RPMI8226 (cell line): ENCODE data around the gene TIRAP.
"Not testable (repeated sequence)": the region's sequence is repeated elsewhere in the genome, so short reads cannot be mapped to it uniquely, and the experiment has no call there.

ENCODE experiments used
- DNase-seq: peaks from one replicate; pipeline ENCODE4 v3.0.0-alpha.2; 2015

Gene TIRAP

DNA sequence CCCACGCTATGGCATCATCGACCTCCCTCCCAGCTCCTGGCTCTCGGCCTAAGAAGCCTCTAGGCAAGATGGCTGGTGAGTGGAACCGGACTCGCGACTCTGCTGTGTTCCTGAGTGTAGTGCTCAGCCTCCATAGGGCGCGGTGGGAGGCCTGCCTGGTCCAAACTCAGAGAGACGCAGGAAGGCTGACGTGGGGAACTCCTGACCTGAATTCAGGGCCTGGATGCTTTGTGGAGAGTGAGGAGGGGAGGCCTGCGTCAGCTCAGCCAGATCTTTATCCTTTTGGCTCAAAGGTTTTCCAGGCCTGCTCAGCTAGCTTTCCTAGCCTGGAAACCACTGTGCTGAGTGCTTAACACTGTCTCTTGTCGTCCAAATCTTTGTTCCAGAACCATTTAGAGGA lies 8.0 kb downstream of the TIRAP start:
- no peak for DNase-seq

DNA sequence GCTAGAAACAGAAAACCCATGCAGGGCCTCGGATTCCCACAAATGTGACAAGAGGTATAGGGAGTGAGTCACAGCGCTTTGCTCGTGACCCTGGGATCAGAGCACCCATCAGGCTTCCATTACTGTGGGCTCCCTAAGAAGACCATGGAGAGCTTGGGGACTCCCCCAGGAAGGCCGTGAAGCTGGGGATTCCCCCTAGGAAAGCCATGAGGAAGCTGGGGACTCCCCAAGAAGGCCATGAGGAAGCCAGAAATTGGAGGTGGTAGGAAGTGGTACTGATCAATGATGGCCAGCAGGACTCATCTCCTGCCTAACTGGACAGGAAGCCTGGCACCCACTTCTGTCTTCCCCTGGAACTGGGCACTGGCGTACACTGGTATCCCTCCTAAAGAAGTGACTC lies 10.8 kb downstream of the TIRAP start:
- no peak for DNase-seq

DNA sequence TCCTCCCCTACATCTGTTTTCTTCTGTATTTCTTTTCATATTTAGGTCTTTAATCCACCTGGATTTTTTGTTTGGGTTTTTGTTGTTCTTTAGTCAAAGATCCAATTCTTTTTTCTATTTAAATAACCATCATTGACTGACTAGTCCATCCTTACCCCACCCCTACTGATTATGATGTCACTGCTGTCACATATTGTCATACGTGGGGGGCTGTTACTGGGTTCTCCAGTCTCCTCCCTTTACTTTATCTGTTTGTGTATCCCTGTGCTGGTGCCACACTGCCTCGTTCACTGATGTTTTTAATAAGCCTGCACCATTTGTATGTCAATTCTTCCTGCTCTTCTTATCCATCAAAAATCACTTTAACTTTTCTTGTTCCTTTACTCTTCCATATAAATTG lies 14.1 kb downstream of the TIRAP start:
- no peak for DNase-seq

GRCh38 chr11:126303623-126304456 lies 20.9 kb downstream of the TIRAP start, which contains the start of gene DCPS:
Gene DCPS (plus strand): TSS chr11:126304060. CDS start chr11:126304081, 21 bp downstream.
- peak; percentile 86 for DNase-seq

GRCh38 chr11:126304457-126305075 lies 21.7 kb downstream of the TIRAP start:
- DNase-seq: no peak

DNA sequence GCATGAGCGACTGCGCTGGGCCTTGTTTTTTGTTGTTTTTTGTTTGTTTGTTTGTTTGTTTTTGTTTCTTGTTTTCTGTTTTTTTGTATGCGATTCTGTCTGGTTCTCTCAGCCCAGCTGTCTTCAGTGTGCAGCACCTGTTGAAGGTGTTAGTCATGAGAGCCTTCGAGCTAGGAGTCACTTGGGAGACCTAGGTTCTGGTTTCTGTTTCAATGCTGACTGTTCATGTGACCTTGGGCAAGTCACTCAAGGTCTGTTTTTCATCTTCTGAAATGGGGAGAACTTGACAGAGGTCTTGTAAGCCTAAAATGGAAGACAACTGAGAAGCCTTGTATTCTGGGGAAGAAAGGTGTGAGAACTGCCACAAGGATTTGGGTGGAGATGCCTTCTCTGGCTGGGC lies 22.8 kb downstream of the TIRAP start:
- peak; percentile 65 for DNase-seq

DNA sequence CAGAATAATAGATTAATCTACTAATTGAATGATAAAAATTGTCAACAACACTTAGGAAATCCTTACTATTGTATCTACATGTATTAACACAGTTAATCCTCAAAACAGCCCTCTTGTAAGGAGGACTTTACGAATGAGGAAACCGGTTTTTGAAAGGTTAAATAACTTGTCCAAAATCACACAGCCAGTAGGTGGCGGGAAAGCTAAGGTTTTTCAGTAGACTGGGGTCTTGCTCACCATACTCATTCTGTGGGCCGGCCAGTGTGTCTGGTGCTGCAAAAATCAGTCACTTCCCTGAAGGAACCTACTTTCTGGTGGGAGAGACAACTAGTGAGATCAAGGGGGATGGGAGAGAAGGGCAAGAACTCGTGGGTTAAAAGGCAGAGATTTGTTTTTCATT lies 24.8 kb downstream of the TIRAP start:
- no peak for DNase-seq

DNA sequence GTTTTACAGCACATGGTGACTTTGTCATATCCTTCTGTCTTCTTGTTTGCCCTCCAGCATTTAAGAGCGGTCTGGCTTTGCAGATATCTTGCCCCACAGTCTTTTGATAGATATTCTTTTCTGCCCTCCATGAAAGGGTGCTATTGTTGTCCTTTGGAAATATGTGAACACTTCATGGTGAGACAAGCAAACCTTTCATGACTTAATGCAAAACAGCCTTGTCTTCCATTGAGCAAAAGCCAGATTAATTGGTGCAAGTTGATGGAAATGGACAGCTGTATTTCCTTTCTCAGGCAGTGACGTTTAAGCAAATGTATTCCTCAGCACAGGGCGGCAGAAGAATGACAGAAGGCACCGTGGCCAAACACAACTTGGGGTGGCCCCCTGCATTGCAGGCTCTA lies 25.4 kb downstream of the TIRAP start:
- DNase-seq: no peak

DNA sequence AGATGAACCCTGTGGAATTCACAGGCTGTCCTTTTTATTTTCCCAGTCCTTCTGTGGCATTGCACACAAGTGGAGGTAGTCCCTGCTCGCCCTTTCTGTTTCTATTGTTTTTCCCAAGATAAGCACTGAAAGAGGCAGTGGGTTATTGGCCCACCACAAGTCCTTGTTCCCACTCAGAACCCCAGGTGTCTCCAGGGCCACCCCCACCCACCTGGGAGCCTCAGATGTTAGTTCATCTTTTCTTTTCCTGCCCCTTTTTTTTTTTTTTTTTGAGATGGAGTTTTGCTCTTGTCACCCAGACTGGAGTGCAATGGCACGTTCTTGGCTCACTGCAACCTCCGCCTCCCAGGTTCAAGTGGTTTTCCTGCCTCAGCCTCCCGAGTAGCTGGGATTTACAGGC lies 25.9 kb downstream of the TIRAP start:
- not testable (repeated sequence) for DNase-seq

- peak; percentile 58 for DNase-seq
Observed at GRCh38 chr11:126310200-126310991, 27.5 kb downstream of the TIRAP start.

DNA sequence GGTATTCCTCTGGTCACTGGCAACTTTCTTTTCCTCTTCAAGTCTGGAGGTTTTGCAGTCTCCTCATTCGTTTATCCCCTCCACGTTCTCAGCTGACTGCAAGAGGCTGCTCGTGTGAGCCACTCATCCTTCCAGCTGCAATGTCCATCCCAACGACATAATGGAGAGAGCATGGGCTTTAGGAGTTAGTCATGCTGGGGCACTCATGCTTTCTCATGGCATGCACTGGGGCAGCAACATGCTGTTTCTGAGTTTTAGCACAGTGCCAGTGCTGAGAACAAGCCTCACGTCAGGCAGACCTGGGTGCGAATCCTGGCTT lies 28.1 kb downstream of the TIRAP start:
- DNase-seq: no peak

DNA sequence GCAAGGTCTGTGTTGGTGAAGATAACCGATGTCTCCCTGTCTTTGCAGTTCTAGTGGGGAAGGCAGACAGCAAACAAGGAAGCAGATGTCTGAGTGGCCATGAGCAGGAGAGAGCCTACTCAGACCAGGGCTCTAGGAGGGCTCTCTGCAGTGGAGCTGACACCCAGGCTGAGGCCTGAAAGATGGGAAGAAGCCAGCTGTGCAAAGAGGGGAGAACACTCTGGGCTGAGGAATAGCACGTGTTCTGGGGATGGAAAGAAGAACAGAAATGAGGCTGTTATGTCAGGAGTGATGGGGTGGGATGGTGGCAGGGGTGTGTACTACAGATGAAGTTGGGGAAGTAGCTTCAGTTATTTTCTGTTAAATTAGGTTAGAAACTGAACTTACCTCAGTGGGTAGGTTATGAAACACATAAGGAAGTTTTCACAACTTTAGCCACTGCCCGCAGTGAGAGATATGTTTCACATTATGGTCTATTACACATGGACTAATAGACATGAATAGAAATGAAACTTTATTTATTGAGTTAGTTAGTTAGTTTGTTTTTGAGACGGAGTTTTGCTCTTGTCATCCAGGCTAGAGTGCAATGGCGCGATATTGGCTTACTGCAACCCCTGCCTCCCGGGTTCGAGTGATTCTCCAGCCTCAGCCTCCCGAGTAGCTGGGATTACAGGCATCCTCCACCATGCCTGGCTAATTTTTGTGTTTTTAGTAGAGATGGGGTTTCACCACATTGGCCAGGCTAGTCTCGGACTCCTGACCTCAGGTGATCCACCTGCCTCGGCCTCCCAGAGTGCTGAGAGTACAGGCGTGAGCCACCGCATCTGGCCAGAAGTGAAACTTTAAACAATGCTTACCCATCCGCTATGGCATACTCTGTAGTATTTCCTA lies 28.8 kb downstream of the TIRAP start:
- no peak for DNase-seq

DNA sequence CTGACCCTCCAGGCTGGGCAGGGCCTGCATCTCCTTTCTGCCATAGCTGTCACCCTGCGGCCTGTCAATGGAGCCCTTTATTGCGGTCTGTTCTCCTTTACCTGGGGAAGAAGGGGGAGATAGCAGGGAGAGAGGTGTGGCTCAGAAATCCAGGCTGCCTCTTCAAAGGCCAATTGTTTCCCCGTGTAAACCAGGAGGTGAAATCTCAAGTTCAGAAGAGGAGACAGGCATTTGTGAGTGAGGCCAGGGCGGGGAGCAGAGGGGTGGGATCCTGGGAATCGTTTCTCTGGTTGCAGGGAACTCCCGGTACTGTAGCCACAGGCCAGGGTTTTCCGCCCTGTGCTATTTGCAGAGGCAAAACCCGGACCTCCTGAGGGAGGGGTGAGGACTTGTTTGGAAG lies 30.1 kb downstream of the TIRAP start:
- DNase-seq: no peak

- no peak for DNase-seq
Observed at GRCh38 chr11:126313826-126314225, 30.9 kb downstream of the TIRAP start.

DNA sequence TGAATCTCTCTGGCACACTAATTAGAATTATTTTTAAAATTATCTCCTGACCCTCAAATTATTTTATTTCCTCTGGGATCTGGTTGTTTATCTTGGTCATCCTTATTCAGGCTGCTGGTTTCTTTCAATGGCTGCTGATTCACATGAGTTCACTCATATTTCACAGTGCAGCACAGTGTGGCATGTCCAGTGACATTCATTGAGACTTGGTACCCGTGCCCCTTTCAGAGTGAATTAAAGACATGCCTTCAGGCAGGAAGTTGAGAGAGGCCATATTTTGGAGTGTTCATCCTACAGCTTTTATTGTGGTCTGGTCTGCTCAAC lies 34.5 kb downstream of the TIRAP start:
- DNase-seq: no peak

DNA sequence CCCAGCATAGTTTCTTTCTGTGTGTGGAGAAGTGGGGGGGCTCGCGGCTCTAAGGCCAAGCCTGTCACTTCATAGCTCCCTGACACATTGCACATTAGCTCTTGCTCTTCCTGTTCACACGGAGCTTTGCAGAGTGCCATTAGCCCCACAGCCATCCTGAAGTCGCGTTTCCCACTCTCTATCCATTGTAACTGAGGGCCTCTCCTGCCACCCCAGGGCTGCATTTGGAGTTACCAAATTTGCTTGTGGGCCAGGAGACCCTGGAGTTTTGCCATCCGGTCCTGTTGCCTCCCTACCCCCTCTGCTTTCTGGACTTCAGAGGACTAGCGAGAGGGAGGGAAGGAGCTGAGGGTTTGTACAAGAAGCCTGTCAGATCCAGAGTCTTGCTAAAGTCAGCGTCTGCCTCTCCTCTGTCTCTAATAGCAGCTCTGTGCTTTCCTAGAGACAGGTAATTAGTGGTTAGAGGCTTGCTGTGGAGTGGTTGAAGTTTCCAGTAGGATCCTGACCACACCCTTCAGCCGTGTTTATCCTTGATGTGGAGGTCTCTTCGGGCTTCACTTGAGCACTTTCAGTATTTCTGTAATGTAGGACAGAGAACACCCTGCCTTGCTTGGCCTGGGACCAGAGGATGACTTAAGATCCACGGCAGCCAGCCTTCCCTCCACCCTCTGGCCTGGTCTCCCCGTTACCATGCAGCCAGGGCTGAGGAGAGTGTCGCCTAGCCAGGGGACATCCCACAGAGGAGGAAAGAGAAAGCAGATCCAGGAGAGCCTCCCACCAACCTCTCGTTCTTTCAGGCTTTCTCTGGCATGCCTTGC lies 35.1 kb downstream of the TIRAP start:
- no peak for DNase-seq

- DNase-seq: peak; percentile 19
Observed at GRCh38 chr11:126318574-126319373, 35.9 kb downstream of the TIRAP start.

DNA sequence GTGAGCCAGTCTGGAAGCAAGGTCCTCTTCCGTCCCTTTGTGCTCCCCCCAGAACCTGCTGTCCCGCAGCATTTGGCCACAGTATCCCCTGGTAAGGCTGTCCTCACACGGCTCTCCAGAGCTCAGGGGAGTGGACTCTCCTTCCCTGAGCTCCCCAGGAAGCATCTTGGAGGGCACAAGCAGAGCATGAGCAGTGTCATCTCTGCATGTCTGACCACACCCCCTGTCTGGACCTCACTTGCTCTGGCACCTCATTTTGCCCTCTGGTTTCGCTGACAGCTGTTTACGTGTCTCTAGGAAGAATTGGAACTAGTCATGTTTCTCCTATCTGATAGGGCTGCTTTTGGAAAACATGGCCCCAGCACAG lies 36.5 kb downstream of the TIRAP start:
- DNase-seq: no peak

GRCh38 chr11:126322996-126323395 lies 40.1 kb downstream of the TIRAP start:
- no peak for DNase-seq

DNA sequence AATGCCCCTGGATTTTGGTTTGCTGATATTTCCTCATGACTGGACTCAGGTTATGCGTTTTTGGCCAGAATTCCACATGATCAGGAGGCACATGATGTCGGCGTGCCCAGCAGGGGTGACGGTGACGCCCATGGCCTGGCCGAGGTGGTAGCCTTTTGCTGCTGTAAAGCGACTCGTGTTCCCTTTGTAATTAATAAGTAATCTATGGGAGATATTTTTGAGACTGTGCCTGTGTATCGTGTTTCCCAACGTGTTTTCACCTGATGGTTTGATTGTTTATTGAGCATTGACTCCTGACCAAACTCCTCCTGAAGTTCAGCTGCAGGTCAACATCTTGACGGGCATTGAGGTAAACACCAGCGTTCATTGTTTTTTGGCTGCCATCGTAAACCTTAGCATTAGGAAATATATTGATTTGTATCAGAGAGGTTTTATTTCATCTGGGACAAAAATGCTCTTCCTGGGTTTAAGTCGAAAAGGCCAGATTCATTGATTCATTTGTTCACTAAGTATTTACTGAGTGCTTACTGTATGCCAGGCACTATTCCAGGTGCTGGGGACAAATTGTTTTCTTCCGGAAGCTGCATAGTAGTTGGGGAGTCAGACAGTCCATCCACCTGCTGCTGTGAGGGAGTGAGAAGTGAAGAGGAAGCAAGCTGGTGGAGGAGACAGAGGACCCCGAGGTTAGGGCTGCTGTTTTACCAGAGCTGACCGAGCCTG lies 44.5 kb downstream of the TIRAP start:
- no peak for DNase-seq

DNA sequence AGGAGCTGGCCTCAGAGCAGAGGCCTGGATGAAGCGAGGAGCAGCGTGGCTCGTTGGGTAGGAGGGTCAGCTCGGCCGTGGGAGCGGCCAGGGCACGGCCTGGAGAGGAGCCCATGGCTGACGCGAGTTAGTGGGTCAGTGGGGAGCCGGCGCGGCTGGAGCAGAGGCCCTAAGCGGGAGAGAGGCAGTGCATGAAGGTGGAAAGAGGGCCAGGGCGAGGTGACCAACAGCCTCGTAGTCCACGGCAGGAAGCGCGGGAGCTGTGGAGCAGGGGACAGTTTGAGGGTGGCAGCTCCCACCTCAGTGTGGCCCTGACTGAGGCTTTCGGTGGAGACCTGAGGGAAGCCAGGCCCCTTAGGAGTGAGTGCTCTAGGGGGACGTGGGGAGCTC lies 45.1 kb downstream of the TIRAP start:
- no peak for DNase-seq
